Esophagus (tissue), 2 donors: ENCODE data around the gene PLEKHA5. TPM values are rescaled to one million over a fixed set of nuclear protein-coding genes. Genes with fewer than 3 reads are reported as not detected.

Source experiments
- H3K27ac ChIP-seq, 2 donors: one replicate each; pipeline ENCODE4 v1.5.1; 2013; ENCODE audit warnings: low read depth in 2 of 2, mild to moderate bottlenecking in 2 of 2, inconsistent platforms in 1 of 2, low read length in 1 of 2, moderate library complexity in 1 of 2
- H3K27me3 ChIP-seq, 2 donors: one replicate each; pipeline ENCODE4 v1.6.1; 2013; ENCODE audit warnings: low read length in 2 of 2, control low read depth in 1 of 2, mild to moderate bottlenecking in 1 of 2; ENCODE audit not compliant: insufficient read depth in 2 of 2, control insufficient read depth in 1 of 2
- H3K36me3 ChIP-seq, 2 donors: one replicate each; pipeline ENCODE4 v1.6.1; 2013; ENCODE audit warnings: low read length in 1 of 2; ENCODE audit not compliant: control insufficient read depth in 2 of 2, insufficient read depth in 2 of 2
- H3K4me1 ChIP-seq, 2 donors: one replicate each; pipeline ENCODE4 v1.6.1; 2013; ENCODE audit warnings: low read length in 1 of 2; ENCODE audit not compliant: control insufficient read depth in 2 of 2, insufficient read depth in 2 of 2
- H3K4me3 ChIP-seq, 2 donors: one replicate each; pipeline ENCODE4 v1.5.1; 2013; ENCODE audit warnings: low read length in 2 of 2, mild to moderate bottlenecking in 2 of 2, low read depth in 1 of 2, moderate library complexity in 1 of 2
- H3K9me3 ChIP-seq, 2 donors: one replicate each; pipeline ENCODE4 v1.6.1; 2013; ENCODE audit warnings: mild to moderate bottlenecking in 2 of 2, low read depth in 1 of 2, low read length in 1 of 2, moderate library complexity in 1 of 2; ENCODE audit not compliant: control insufficient read depth in 2 of 2, insufficient read depth in 1 of 2
- WGBS, 2 donors: extraction: QIAGEN DNeasy Blood & Tissue Kit; methylation state at CpG; one replicate each; pipeline ENCODE4 v1.1.7; 2013; 5-methylcytosine and 5-hydroxymethylcytosine counted together
- polyA plus RNA-seq, 2 donors: library from polyadenylated mRNA; stranded (reverse); fragments of 200-250 nt; gene quantifications; one replicate each; pipeline ENCODE4 v1.2.3, GENCODE V29; 2013
- donor health status: healthy with polysubstance abuse.
- donor health status: Bipolar disorder and iron deficiency.

PLEKHA5 gene
- polyA plus RNA-seq, 2 donors, result 17.6 to 27.8 TPM

GRCh38 chr12:19139615-19140194 lies 10.2 kb downstream of the PLEKHA5 start:
- WGBS, 2 donors, result 83 to 89% methylated on average over 3 of the region's 3 CpGs
- no peaks in the 10 kb centered on the region for H3K9me3 ChIP-seq
- no peak overlapping the region for H3K4me3 ChIP-seq
- no peaks in the 10 kb centered on the region for H3K27me3 ChIP-seq
- H3K36me3 ChIP-seq, result peaks cover 2 to 4% of the 10 kb centered on the region in 2 donors
- no peak overlapping the region for H3K27ac ChIP-seq
- H3K4me1 ChIP-seq, result no peaks in the 10 kb centered on the region

GRCh38 chr12:19140381-19141236 lies 11.1 kb downstream of the PLEKHA5 start:
- 73 to 77% methylated on average over 8 of the region's 8 CpGs for WGBS, 2 donors
- H3K36me3 ChIP-seq, result peaks cover 2 to 4% of the 10 kb centered on the region in 2 donors
- no peaks in the 10 kb centered on the region for H3K4me1 ChIP-seq
- no peaks in the 10 kb centered on the region for H3K27me3 ChIP-seq
- H3K4me3 ChIP-seq, result no peak overlapping the region
- no peaks in the 10 kb centered on the region for H3K9me3 ChIP-seq
- H3K27ac ChIP-seq, result no peak overlapping the region

GRCh38 chr12:19142499-19142898 lies 13.0 kb downstream of the PLEKHA5 start:
- no peaks in the 10 kb centered on the region for H3K4me1 ChIP-seq
- no peaks in the 10 kb centered on the region for H3K9me3 ChIP-seq
- H3K27ac ChIP-seq, result no peak overlapping the region
- peaks cover 0 to 4% of the 10 kb centered on the region in 2 donors for H3K36me3 ChIP-seq
- H3K27me3 ChIP-seq, result no peaks in the 10 kb centered on the region
- whole genome bisulfite sequencing, 2 donors, result 94 to 98% methylated on average over 2 of the region's 2 CpGs
- no peak overlapping the region for H3K4me3 ChIP-seq

- WGBS, 2 donors, result 90% methylated on average over 6 of the region's 6 CpGs
- Histone ChIP-seq H3K4me1 (no peaks in the 10 kb centered on the region), H3K27me3 (no peaks in the 10 kb centered on the region), H3K9me3 (no peaks in the 10 kb centered on the region), H3K4me3 (no peak overlapping the region), H3K27ac (no peak overlapping the region), H3K36me3 (peaks cover 0 to 4% of the 10 kb centered on the region in 2 donors)
Measured at GRCh38 chr12:19144287-19144686, 14.8 kb downstream of the PLEKHA5 start.

- Histone ChIP-seq H3K27ac (no peak overlapping the region), H3K36me3 (peaks cover 0 to 6% of the 10 kb centered on the region in 2 donors), H3K4me3 (no peak overlapping the region), H3K4me1 (no peaks in the 10 kb centered on the region), H3K27me3 (no peaks in the 10 kb centered on the region), H3K9me3 (no peaks in the 10 kb centered on the region)
- whole genome bisulfite sequencing, 2 donors, result 60 to 88% methylated on average over 2 of the region's 2 CpGs
Measured at GRCh38 chr12:19144985-19145384, 15.5 kb downstream of the PLEKHA5 start.

- no peaks in the 10 kb centered on the region for H3K4me1 ChIP-seq
Measured at GRCh38 chr12:19148860-19149259, 19.3 kb downstream of the PLEKHA5 start.

GRCh38 chr12:19150273-19150900 lies 20.9 kb downstream of the PLEKHA5 start:
- Histone ChIP-seq H3K4me1 (no peaks in the 10 kb centered on the region), H3K9me3 (no peaks in the 10 kb centered on the region), H3K36me3 (peaks cover 0 to 3% of the 10 kb centered on the region in 2 donors), H3K4me3 (no peak overlapping the region), H3K27me3 (no peaks in the 10 kb centered on the region), H3K27ac (no peak overlapping the region)
- WGBS, 2 donors, result 82 to 93% methylated on average over 2 of the region's 2 CpGs

More at GRCh38 chr12:19148860-19149259, 19.3 kb downstream of the PLEKHA5 start:
- H3K27me3 ChIP-seq, result no peaks in the 10 kb centered on the region
- H3K27ac ChIP-seq, result no peak overlapping the region
- no peak overlapping the region for H3K4me3 ChIP-seq
- H3K36me3 ChIP-seq, result peaks cover 0 to 6% of the 10 kb centered on the region in 2 donors
- no peaks in the 10 kb centered on the region for H3K9me3 ChIP-seq

GRCh38 chr12:19151298-19151697 lies 21.8 kb downstream of the PLEKHA5 start:
- no peaks in the 10 kb centered on the region for H3K9me3 ChIP-seq
- H3K36me3 ChIP-seq, result peaks cover 0 to 3% of the 10 kb centered on the region in 2 donors
- no peak overlapping the region for H3K4me3 ChIP-seq
- no peaks in the 10 kb centered on the region for H3K4me1 ChIP-seq
- WGBS, 2 donors, result 100% methylated on average over 1 of the region's 1 CpG
- no peaks in the 10 kb centered on the region for H3K27me3 ChIP-seq
- H3K27ac ChIP-seq, result no peak overlapping the region

GRCh38 chr12:19153396-19153795 lies 23.9 kb downstream of the PLEKHA5 start:
- H3K4me3 ChIP-seq, result no peak overlapping the region
- H3K27ac ChIP-seq, result no peak overlapping the region
- H3K27me3 ChIP-seq, result no peaks in the 10 kb centered on the region
- no peaks in the 10 kb centered on the region for H3K4me1 ChIP-seq
- peaks cover 0 to 3% of the 10 kb centered on the region in 2 donors for H3K36me3 ChIP-seq
- 50 to 51% methylated on average over 2 of the region's 2 CpGs for WGBS, 2 donors
- H3K9me3 ChIP-seq, result no peaks in the 10 kb centered on the region
